K562 (cell line): ENCODE data around the gene HPX. TPM values are rescaled to one million over a fixed set of nuclear protein-coding genes. Genes with fewer than 3 reads are reported as not detected.
A peak's percentile ranks its signal among the peaks of the same experiment; 100 is the strongest.

ENCODE experiments used
- ATF1 ChIP-seq, 2 experiments: fragments of 450-650 bp in 1 of 2; IDR thresholded peaks; 2 replicates each; pipeline ENCODE4 v1.6.1; 2016; ENCODE audit warnings: missing compliant biosample characterization in 1 of 2, missing genetic modification characterization in 1 of 2
- BMI1 ChIP-seq: fragments of 150-350 bp; IDR thresholded peaks from 2 replicates; pipeline ENCODE4 v1.6.1; 2014; ENCODE audit warnings: low read length
- DACH1 ChIP-seq: fragments of 450-650 bp; IDR thresholded peaks from 2 replicates; pipeline ENCODE4 v1.6.1; 2018; ENCODE audit not compliant: partially characterized antibody
- EP400 ChIP-seq: fragments of 450-650 bp; IDR thresholded peaks from 2 replicates; pipeline ENCODE4 v1.6.1; 2017; ENCODE audit warnings: antibody characterized with exemption, mild to moderate bottlenecking, moderate library complexity
- GABPB1 ChIP-seq: sonication (generic); formaldehyde crosslinking; IDR thresholded peaks from 2 replicates; pipeline ENCODE4 v1.8.0; 2022; ENCODE audit warnings: mild to moderate bottlenecking, missing genetic modification reagents
- MED1 ChIP-seq: sonication (generic); formaldehyde crosslinking; IDR thresholded peaks from 2 replicates; pipeline ENCODE4 v1.8.1; 2023; ENCODE audit warnings: missing genetic modification reagents, borderline replicate concordance
- NFE2L1 ChIP-seq: fragments of 450-650 bp; IDR thresholded peaks from 2 replicates; pipeline ENCODE4 v1.6.1; 2016; ENCODE audit warnings: missing genetic modification characterization, low read depth, mild to moderate bottlenecking, missing compliant biosample characterization, moderate library complexity, borderline replicate concordance
- NR2F6 ChIP-seq: fragments of 450-650 bp; formaldehyde crosslinking; IDR thresholded peaks from 2 replicates; pipeline ENCODE4 v1.4.0; 2020; ENCODE audit warnings: mild to moderate bottlenecking
- PTBP1 ChIP-seq: fragments of 200-400 bp; formaldehyde crosslinking; IDR thresholded peaks from 2 replicates; pipeline ENCODE4 v1.6.1; 2017; ENCODE audit warnings: low read depth, low read length
- RCOR1 ChIP-seq, 2 experiments: IDR thresholded peaks; 2 replicates each; pipeline ENCODE4 v1.6.1; 2012; ENCODE audit warnings: low read depth in 2 of 2, low read length in 2 of 2, borderline replicate concordance in 1 of 2, improper control_type of control experiment in 1 of 2
- TCF7 ChIP-seq: sonication (generic); IDR thresholded peaks from 2 replicates; pipeline ENCODE4 v1.6.1; 2016; ENCODE audit warnings: antibody characterized with exemption, borderline replicate concordance
- polyA plus RNA-seq, 8 experiments: library from polyadenylated mRNA; depleted of rRNA in 4 of 8; stranded (reverse) in 5 of 8; unstranded in 3 of 8; fragments of >200 nt; fragmentation: Nextera tagmentation in 2 of 8; fragmentation: Illumina TruSeq in 1 of 8; extraction: Ambion mirVana in 2 of 8; extraction: Trizol in 1 of 8; gene quantifications; 2 replicates each; pipeline versions ENCODE4 v1.2.1 to v1.2.3, GENCODE V29; 2011 to 2014; ENCODE audit warnings: inconsistent platforms in 1 of 8, missing spikeins in 1 of 8
- total RNA-seq, 7 experiments: library from RNA; depleted of rRNA in 6 of 7; stranded (reverse); fragments of >200 nt in 6 of 7; fragmentation: Illumina TruSeq in 2 of 7; extraction: Trizol in 2 of 7; gene quantifications; 2 replicates each; pipeline versions ENCODE4 v1.2.1 to v1.2.3, GENCODE V29; 2011 to 2021; ENCODE audit warnings: low replicate concordance in 1 of 7
- TF ChIP-seq, protein P1 (sequence below): fragments of 450-650 bp; formaldehyde crosslinking; IDR thresholded peaks from 2 replicates; pipeline ENCODE4 v1.4.0; 2022; ENCODE audit warnings: missing genetic modification characterization
- TF ChIP-seq, protein P2 (sequence below): sonication (generic); formaldehyde crosslinking; IDR thresholded peaks from 2 replicates; pipeline ENCODE4 v1.9.0; 2022; ENCODE audit warnings: mild to moderate bottlenecking, missing genetic modification reagents
- TF ChIP-seq, protein P3 (sequence below): fragments of 450-650 bp; IDR thresholded peaks from 2 replicates; pipeline ENCODE4 v1.6.1; 2014; ENCODE audit warnings: low read depth, mild to moderate bottlenecking, moderate library complexity, borderline replicate concordance
- TF ChIP-seq, protein P4 (sequence below): sonication (generic); formaldehyde crosslinking; IDR thresholded peaks from 2 replicates; pipeline ENCODE4 v1.8.0; 2022; ENCODE audit warnings: mild to moderate bottlenecking, missing genetic modification reagents
- TF ChIP-seq, protein P5 (sequence below): sonication (generic); formaldehyde crosslinking; IDR thresholded peaks from 2 replicates; pipeline ENCODE4 v1.8.1; 2022; ENCODE audit warnings: missing genetic modification reagents
- TF ChIP-seq, protein P6 (sequence below): fragments of 450-650 bp; IDR thresholded peaks from 2 replicates; pipeline ENCODE4 v1.6.1; 2016; ENCODE audit warnings: antibody characterized with exemption

HPX gene
- total and polyA plus RNA-seq, 9 of the 15 experiments (the other 6 are each of a cell fraction or from before 2014, with no cell fraction given), result 0.12 to 1.2 (median 0.49) TPM; not detected in 1

DNA sequence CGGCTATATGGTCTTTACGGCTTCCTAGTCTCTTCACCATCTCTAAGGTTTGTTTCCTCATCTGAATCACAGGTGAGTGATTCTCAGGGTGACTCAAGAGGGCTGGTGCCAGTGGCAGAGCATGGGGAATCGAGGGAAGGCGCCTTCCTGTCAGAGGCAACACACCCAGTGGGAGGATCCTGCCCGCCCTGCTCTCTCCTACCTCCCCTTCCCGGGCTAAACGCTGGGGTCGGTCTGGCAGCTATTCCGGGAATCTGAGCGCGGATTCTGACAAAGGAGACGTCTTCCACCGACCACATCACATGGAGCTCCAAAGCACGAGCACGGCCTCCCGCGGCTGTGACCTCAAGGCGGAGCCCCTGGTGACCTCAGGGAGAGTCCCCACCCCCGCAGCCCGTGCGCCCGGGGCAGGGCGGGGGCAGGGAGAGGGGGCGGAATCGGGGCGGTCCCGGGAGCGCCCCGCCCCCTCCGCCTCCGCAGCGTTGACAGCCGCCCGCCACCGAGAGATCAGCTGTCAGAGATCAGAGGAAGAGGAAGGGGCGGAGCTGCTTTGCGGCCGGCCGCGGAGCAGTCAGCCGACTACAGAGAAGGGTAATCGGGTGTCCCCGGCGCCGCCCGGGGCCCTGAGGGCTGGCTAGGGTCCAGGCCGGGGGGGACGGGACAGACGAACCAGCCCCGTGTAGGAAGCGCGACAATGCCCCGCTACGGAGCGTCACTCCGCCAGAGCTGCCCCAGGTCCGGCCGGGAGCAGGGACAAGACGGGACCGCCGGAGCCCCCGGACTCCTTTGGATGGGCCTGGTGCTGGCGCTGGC, 50.7 kb downstream of the HPX start, which contains the start of gene SMPD1 (continued):
- TF ChIP-seq, protein P1, sequence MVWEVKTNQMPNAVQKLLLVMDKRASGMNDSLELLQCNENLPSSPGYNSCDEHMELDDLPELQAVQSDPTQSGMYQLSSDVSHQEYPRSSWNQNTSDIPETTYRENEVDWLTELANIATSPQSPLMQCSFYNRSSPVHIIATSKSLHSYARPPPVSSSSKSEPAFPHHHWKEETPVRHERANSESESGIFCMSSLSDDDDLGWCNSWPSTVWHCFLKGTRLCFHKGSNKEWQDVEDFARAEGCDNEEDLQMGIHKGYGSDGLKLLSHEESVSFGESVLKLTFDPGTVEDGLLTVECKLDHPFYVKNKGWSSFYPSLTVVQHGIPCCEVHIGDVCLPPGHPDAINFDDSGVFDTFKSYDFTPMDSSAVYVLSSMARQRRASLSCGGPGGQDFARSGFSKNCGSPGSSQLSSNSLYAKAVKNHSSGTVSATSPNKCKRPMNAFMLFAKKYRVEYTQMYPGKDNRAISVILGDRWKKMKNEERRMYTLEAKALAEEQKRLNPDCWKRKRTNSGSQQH (CRISPR knock-in tag), result no peak
- TF ChIP-seq NFE2L1 (tag), result no peak
- TF ChIP-seq, protein P2, sequence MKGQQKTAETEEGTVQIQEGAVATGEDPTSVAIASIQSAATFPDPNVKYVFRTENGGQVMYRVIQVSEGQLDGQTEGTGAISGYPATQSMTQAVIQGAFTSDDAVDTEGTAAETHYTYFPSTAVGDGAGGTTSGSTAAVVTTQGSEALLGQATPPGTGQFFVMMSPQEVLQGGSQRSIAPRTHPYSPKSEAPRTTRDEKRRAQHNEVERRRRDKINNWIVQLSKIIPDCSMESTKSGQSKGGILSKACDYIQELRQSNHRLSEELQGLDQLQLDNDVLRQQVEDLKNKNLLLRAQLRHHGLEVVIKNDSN (CRISPR knock-in tag), result peak; percentile 69
- TF ChIP-seq GABPB1 (CRISPR knock-in tag), result peak; percentile 67
- TF ChIP-seq, protein P3, sequence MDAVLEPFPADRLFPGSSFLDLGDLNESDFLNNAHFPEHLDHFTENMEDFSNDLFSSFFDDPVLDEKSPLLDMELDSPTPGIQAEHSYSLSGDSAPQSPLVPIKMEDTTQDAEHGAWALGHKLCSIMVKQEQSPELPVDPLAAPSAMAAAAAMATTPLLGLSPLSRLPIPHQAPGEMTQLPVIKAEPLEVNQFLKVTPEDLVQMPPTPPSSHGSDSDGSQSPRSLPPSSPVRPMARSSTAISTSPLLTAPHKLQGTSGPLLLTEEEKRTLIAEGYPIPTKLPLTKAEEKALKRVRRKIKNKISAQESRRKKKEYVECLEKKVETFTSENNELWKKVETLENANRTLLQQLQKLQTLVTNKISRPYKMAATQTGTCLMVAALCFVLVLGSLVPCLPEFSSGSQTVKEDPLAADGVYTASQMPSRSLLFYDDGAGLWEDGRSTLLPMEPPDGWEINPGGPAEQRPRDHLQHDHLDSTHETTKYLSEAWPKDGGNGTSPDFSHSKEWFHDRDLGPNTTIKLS, result 0 out of 2 replicates have a peak, but pooled peaks have one; percentile 24
- no peak for TF ChIP-seq NR2F6 (CRISPR knock-in tag)
- peak; percentile 77 for TF ChIP-seq EP400
- TF ChIP-seq RCOR1 (IDR thresholded peaks at IDR 0.05; ENCODE audit: borderline replicate concordance in 1 of 2, low read depth in 2 of 2, low read length in 2 of 2), result peak in 1 of 2 experiments; percentile 58; a peak in 1 of 4 replicates
- TF ChIP-seq MED1 (CRISPR knock-in tag), result no peak
- TF ChIP-seq, protein P4, sequence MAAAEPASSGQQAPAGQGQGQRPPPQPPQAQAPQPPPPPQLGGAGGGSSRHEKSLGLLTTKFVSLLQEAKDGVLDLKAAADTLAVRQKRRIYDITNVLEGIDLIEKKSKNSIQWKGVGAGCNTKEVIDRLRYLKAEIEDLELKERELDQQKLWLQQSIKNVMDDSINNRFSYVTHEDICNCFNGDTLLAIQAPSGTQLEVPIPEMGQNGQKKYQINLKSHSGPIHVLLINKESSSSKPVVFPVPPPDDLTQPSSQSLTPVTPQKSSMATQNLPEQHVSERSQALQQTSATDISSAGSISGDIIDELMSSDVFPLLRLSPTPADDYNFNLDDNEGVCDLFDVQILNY, result peak; percentile 48; the same call in 1 of the 2 replicates
- TF ChIP-seq TCF7, result peak; percentile 87; the same call in 1 of the 2 replicates
- TF ChIP-seq DACH1, result peak; percentile 94
- no peak for TF ChIP-seq ATF1 (CRISPR knock-in tag; IDR thresholded peaks at IDR 0.05)
- peak; percentile 76 for TF ChIP-seq ATF1 (tag; IDR thresholded peaks at IDR 0.05)
- TF ChIP-seq PTBP1, result no peak
- TF ChIP-seq BMI1, result no peak
- TF ChIP-seq, protein P5, sequence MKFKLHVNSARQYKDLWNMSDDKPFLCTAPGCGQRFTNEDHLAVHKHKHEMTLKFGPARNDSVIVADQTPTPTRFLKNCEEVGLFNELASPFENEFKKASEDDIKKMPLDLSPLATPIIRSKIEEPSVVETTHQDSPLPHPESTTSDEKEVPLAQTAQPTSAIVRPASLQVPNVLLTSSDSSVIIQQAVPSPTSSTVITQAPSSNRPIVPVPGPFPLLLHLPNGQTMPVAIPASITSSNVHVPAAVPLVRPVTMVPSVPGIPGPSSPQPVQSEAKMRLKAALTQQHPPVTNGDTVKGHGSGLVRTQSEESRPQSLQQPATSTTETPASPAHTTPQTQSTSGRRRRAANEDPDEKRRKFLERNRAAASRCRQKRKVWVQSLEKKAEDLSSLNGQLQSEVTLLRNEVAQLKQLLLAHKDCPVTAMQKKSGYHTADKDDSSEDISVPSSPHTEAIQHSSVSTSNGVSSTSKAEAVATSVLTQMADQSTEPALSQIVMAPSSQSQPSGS (CRISPR knock-in tag), result no peak
- TF ChIP-seq, protein P6, sequence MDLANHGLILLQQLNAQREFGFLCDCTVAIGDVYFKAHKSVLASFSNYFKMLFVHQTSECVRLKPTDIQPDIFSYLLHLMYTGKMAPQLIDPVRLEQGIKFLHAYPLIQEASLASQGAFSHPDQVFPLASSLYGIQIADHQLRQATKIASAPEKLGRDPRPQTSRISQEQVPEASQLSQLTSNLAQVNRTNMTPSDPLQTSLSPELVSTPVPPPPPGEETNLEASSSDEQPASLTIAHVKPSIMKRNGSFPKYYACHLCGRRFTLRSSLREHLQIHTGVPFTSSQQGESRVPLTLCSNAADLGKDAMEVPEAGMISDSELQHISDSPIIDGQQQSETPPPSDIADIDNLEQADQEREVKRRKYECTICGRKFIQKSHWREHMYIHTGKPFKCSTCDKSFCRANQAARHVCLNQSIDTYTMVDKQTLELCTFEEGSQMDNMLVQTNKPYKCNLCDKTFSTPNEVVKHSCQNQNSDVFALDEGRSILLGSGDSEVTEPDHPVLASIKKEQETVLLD, result peak; percentile 55; the same call in 1 of the 2 replicates
